Tibial nerve (tissue), 4 donors: Measurements from ENCODE around the gene SLC1A7. TPM values are rescaled to one million over a fixed set of nuclear protein-coding genes. Genes with fewer than 3 reads are reported as not detected.
A peak's percentile ranks its signal among the peaks of the same experiment; 100 is the strongest.

Experiments
- DNase-seq, 2 donors: peaks; one replicate each; pipeline ENCODE4 v3.0.0-alpha.2; 2019; ENCODE audit warnings: low spot score in 2 of 2
- H3K27ac ChIP-seq, 4 donors: fragments of 200-600 bp; sonication (generic) in 3 of 4; one replicate each; pipeline ENCODE4 v1.5.1; 2017 to 2019; ENCODE audit warnings: mild to moderate bottlenecking in 1 of 4
- H3K27me3 ChIP-seq, 2 donors: fragments of 200-600 bp; sonication (generic) in 1 of 2; one replicate each; pipeline versions ENCODE4 v1.5.1 to v1.6.0; 2017 to 2019
- H3K36me3 ChIP-seq, 3 donors: fragments of 200-600 bp; sonication (generic); one replicate each; pipeline ENCODE4 v1.5.1; 2018 to 2019
- H3K4me1 ChIP-seq, 4 donors: fragments of 200-600 bp; sonication (generic) in 3 of 4; one replicate each; pipeline ENCODE4 v1.5.1; 2017 to 2019
- H3K4me3 ChIP-seq, 4 donors: fragments of 200-600 bp; sonication (generic) in 3 of 4; one replicate each; pipeline ENCODE4 v1.5.1; 2017 to 2019; ENCODE audit warnings: mild to moderate bottlenecking in 1 of 4, moderate library complexity in 1 of 4
- H3K9me3 ChIP-seq, 4 donors: fragments of 200-600 bp; sonication (generic) in 3 of 4; one replicate each; pipeline ENCODE4 v1.5.1; 2017 to 2019
- EP300 ChIP-seq, 2 donors: sonication (generic); formaldehyde crosslinking; IDR thresholded peaks; one replicate each; pipeline ENCODE4 v1.6.1; 2017; ENCODE audit warnings: antibody characterized with exemption in 2 of 2, mild to moderate bottlenecking in 1 of 2
- POLR2A ChIP-seq, 2 donors: fragments of 450-650 bp; IDR thresholded peaks; one replicate each; pipeline ENCODE4 v1.6.1; 2017; ENCODE audit warnings: antibody characterized with exemption in 2 of 2, mild to moderate bottlenecking in 2 of 2, moderate library complexity in 2 of 2
- WGBS, 2 donors: methylation state at CpG; one replicate each; pipeline ENCODE4 v1.1.5; 2018; 5-methylcytosine and 5-hydroxymethylcytosine counted together
- total RNA-seq, 4 donors: library from RNA; depleted of rRNA; stranded (reverse); fragments of >200 nt; gene quantifications; one replicate each; pipeline ENCODE4 v1.1.0, GENCODE V29; 2016
- TF ChIP-seq, protein P1 (sequence below), 5 experiments: fragments of 200-600 bp in 3 of 5; fragments of 450-650 bp in 2 of 5; sonication (generic) in 3 of 5; IDR thresholded peaks; one replicate each; pipeline ENCODE4 v1.5.1; 2016 to 2019; ENCODE audit warnings: antibody characterized with exemption in 5 of 5, mild to moderate bottlenecking in 3 of 5, moderate library complexity in 2 of 5

Gene SLC1A7
- total RNA-seq, 4 donors from 2014 or later, result 0.66 to 1.6 TPM; not detected in 2

- peak overlapping the region in 1 of 4 donors; percentile 57 for H3K27ac ChIP-seq
- H3K4me3 ChIP-seq, result no peak overlapping the region
- no peaks in the 10 kb centered on the region for H3K27me3 ChIP-seq
- WGBS, 2 donors, result 91 to 97% methylated on average over 6 of the region's 6 CpGs
- H3K9me3 ChIP-seq, result peaks cover 0 to 7% (median 0%) of the 10 kb centered on the region in 4 donors
- TF ChIP-seq, protein P1, sequence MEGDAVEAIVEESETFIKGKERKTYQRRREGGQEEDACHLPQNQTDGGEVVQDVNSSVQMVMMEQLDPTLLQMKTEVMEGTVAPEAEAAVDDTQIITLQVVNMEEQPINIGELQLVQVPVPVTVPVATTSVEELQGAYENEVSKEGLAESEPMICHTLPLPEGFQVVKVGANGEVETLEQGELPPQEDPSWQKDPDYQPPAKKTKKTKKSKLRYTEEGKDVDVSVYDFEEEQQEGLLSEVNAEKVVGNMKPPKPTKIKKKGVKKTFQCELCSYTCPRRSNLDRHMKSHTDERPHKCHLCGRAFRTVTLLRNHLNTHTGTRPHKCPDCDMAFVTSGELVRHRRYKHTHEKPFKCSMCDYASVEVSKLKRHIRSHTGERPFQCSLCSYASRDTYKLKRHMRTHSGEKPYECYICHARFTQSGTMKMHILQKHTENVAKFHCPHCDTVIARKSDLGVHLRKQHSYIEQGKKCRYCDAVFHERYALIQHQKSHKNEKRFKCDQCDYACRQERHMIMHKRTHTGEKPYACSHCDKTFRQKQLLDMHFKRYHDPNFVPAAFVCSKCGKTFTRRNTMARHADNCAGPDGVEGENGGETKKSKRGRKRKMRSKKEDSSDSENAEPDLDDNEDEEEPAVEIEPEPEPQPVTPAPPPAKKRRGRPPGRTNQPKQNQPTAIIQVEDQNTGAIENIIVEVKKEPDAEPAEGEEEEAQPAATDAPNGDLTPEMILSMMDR (IDR thresholded peaks at IDR 0.05), result no peak
- TF ChIP-seq POLR2A (IDR thresholded peaks at IDR 0.05), result no peak
- TF ChIP-seq EP300 (IDR thresholded peaks at IDR 0.05), result no peak
- H3K36me3 ChIP-seq, result no peaks in the 10 kb centered on the region
- no peak for DNase-seq
- H3K4me1 ChIP-seq, result peaks cover 0 to 46% (median 9%) of the 10 kb centered on the region in 4 donors
These were observed 28.3 kb downstream of the SLC1A7 start for GRCh38 chr1:53114090-53114489.

DNA sequence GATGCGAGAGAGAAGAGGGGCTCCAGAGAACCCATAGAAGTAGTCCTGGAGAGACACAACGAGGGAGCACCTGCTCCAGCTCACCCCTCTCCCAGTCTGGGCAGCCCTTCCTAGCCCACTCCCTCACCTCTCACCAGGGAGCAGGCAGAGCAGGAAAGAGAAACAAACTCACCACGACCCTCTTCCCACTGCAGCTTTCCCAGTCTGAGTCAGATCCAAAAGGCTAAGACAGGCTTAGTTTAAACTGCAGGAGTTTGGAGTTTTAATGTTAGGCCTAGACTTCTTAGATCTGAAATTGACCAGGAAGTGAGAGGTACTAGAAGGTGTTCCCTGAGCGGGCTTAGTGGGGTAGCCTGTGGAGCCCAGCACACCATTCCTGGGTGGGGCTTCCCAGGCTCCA, 29.6 kb downstream of the SLC1A7 start:
- Histone ChIP-seq H3K4me1 (peaks cover 0 to 52% (median 9%) of the 10 kb centered on the region in 4 donors), H3K36me3 (no peaks in the 10 kb centered on the region), H3K27me3 (no peaks in the 10 kb centered on the region), H3K9me3 (peaks cover 0 to 7% (median 0%) of the 10 kb centered on the region in 4 donors), H3K4me3 (no peak overlapping the region), H3K27ac (peak overlapping the region in 1 of 4 donors; percentile 39)
- no peak for DNase-seq
- TF ChIP-seq POLR2A (IDR thresholded peaks at IDR 0.05) (no peak), EP300 (IDR thresholded peaks at IDR 0.05) (no peak)
- TF ChIP-seq, protein P1 (IDR thresholded peaks at IDR 0.05), result no peak
- WGBS, 2 donors, result 77% methylated on average over 4 of the region's 4 CpGs

DNA sequence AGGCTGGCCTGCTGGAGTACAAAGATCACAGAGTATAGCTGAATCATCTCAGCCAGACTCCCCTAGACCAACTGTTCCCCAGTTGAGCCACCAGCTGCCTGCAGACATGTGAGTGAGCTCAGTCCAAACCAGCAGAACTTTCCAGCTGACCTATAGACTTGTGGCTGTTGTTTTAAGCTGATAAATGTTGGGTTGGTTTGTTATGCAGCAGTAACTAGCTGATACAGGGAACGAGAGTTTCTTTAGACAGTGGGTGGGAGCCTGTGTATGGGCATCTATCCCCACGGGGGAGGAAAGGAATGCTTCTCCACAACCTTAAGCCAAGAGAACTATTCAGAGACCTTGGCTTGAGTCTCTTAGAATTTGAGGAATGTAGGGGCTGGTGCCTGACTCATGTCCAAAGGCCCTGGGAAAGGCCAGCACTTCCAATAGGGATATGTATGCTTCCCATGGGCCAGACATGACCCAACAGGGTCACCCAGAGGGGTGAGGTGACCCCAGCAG, 30.1 kb downstream of the SLC1A7 start:
- H3K4me1 ChIP-seq, result peaks cover 0 to 52% (median 9%) of the 10 kb centered on the region in 4 donors
- H3K4me3 ChIP-seq, result no peak overlapping the region
- H3K9me3 ChIP-seq, result peaks cover 0 to 7% (median 0%) of the 10 kb centered on the region in 4 donors
- peak overlapping the region in 1 of 4 donors; percentile 39 for H3K27ac ChIP-seq
- TF ChIP-seq, protein P1 (IDR thresholded peaks at IDR 0.05), result no peak
- TF ChIP-seq POLR2A (IDR thresholded peaks at IDR 0.05) (no peak), EP300 (IDR thresholded peaks at IDR 0.05) (no peak)
- 17 to 33% methylated on average over 2 of the region's 2 CpGs for WGBS, 2 donors
- no peak for DNase-seq
- no peaks in the 10 kb centered on the region for H3K27me3 ChIP-seq
- no peaks in the 10 kb centered on the region for H3K36me3 ChIP-seq

DNA sequence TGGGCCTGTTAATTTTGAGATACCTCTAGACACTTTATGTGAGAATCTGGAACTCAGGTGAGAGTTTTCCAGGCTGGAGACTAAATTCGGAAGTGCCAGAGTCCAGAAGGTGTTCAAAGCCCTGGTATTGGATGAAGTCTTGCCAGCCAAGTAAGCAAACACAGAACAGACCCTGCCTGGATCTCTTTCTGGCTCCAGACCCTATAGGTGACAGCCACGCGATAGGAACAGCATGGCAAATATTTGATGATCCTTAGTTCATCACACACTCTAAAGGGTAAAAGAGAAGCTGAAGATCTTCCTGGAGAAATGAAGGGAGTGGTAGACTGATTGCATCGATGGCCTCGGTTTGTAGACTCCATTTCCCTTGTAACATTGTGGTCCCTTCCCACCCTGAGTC, 30.7 kb downstream of the SLC1A7 start:
- DNase-seq, result no peak
- WGBS, 2 donors, result 71 to 74% methylated on average over 5 of the region's 5 CpGs
- H3K9me3 ChIP-seq, result peaks cover 0 to 7% (median 0%) of the 10 kb centered on the region in 4 donors
- no peaks in the 10 kb centered on the region for H3K27me3 ChIP-seq
- peak overlapping the region in 2 of 4 donors; percentile 32 to 77 for H3K27ac ChIP-seq
- TF ChIP-seq, protein P1 (IDR thresholded peaks at IDR 0.05), result no peak
- no peak for TF ChIP-seq POLR2A (IDR thresholded peaks at IDR 0.05)
- no peak for TF ChIP-seq EP300 (IDR thresholded peaks at IDR 0.05)
- H3K36me3 ChIP-seq, result no peaks in the 10 kb centered on the region
- no peak overlapping the region for H3K4me3 ChIP-seq
- H3K4me1 ChIP-seq, result peaks cover 0 to 51% (median 9%) of the 10 kb centered on the region in 4 donors

DNA sequence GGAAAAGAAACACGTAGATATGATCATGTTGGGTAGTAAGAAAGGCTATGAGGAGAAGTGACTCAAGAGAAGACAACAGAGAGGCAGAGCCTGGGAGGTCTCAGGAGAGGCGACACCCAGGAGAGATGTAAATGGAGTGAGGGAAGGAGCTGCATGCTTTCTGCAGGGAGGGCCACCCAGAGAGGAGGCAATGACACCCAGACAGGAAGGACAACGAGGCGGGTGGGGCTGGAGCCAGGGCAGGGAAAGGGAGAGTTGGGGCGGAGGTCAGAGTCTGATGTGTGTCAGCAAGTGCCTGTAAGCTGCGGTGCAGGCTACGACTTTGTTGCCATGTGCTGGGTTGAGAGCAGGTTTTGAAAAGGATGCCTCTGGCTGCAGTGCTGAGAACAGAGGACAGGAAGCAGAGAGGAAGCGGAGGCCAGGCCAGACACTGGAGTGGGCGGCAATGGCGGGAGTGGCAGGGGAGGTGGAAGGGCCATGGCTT, 31.3 kb downstream of the SLC1A7 start:
- H3K4me3 ChIP-seq, result no peak overlapping the region
- H3K36me3 ChIP-seq, result no peaks in the 10 kb centered on the region
- TF ChIP-seq EP300 (IDR thresholded peaks at IDR 0.05), result no peak
- TF ChIP-seq POLR2A (IDR thresholded peaks at IDR 0.05), result no peak
- TF ChIP-seq, protein P1 (IDR thresholded peaks at IDR 0.05), result no peak
- WGBS, 2 donors, result 54 to 55% methylated on average over 10 of the region's 10 CpGs
- H3K27ac ChIP-seq, result peak overlapping the region in 3 of 4 donors; percentile 25 to 77 (median 32)
- H3K4me1 ChIP-seq, result peaks cover 0 to 45% (median 9%) of the 10 kb centered on the region in 4 donors
- no peak for DNase-seq
- H3K9me3 ChIP-seq, result peaks cover 0 to 7% (median 0%) of the 10 kb centered on the region in 4 donors
- H3K27me3 ChIP-seq, result no peaks in the 10 kb centered on the region
